EL (cell line): ENCODE measurements around the gene GLOD4.

Experiments used
- DNase-seq: peaks from one replicate; pipeline ENCODE4 v3.0.0-alpha.2; 2016

GLOD4 gene

DNA sequence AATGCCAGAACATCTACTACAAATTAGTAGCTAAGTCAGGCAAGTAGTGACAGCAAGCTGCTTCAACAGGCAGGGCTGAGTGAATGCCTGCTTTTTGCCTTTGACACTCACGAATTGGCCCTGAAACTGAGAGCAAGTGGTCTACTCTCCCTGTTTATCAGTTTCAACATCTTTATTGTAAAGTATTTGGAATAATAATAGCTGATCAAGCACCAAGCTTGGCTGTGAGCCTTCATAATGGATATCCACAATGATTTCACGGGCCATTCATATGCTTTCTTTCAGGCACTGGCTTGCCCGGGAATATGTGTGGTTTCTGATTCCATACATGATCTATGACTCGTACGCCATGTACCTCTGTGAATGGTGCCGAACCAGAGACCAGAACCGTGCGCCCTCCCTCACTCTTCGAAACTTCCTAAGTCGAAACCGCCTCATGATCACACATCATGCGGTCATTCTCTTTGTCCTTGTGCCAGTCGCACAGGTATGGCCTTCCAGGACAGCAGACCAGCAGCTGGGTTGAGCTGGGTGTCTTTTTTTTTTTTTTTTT is 44.4 kb downstream of the GLOD4 start:
- DNase-seq: no peak

DNA sequence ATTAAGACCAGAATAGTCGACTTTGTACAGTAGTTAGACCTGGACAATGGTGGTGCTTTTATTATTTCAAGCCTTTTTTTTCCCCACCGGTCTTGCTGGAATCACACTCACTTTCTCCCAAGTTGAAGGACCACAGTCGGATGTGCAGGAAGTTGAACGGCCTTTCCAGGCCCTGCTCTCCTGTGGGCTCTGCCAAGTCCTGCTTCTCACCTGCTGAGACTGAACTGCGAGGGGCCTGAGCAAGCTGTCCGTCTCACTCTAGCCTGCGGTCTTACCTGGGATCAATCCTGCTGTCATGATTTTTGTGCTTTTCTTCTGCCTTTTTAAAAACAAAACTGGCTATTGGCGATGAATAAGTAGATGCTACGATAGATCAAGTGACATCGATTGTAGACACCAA is 48.3 kb downstream of the GLOD4 start:
- no peak for DNase-seq

DNA sequence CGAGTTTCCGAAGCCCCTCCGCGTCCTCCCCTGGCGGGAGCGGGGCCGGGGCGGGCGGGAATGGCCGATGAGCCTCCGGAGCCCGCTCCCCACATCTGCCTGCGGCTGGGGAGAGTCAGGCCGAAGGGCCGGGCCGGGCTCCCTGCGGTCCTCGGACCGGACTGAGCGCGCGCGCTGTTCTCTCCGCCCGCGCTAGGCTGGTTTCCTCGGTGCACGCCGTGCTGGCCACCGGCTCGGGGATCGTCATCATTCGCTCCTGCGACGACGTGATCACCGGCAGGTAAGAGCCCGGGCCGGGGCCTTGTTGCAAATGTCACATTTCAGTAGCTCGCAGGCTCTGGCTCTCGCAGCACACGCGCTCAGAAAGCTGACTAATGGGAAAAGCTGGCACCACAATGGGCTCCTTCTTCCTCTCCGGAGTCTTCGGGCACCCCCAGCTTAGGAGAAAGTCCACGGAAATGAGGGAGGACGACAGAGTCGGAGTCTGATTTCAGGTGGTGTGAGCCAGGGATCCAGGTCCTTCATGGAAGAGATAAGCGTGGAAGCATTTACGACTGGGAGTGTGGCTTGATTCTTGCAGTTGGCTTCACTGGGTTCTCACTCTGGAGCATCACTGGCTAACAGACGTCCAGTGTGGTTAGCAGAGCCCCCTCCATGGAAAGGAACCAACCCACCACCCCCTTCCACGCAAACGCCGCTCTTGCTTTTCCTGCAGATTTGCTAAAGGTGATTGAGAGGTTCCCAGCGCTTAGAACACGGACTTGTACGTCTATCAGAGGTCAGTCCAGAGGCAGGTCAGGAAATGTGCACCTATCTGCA is 49.0 kb downstream of the GLOD4 start:
- DNase-seq: peak; percentile 62

DNA sequence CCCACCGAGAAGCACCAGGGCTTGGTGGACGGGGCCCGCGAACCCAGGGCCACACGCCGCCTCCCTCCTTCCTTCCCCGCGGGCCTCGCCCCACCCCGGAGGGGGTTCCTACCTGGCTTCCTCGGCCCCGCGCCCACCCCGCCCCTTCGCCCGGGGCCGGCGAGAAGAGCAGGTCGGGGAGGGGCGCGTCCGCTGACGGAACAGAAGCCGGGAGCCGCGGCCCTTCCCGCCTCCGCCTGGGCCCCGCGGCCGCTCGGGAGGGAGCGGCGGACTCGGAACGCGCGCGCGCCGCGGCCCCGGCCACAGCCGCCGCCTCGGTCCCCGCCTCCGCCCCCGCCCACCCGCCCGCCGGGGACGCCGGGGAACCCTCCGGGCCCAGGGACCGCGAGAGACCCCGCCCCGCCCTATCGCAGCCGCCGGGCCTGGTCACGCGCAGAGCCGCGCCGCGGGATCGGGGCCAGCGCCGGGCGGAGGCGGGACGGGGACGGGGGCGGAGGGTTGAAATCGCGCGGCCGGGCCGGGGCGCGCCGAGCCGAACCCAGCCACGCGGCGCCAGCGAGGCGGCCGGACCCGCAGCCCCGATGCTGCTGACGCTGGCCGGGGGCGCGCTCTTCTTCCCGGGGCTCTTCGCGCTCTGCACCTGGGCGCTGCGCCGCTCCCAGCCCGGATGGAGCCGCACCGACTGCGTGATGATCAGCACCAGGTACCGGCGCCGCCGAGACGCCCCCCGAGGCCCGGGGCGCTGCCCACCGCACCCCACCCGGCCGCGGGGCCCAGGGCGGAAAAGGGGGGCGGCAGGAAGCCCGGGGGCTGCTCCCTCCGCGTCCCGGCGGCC is 49.8 kb downstream of the GLOD4 start, which contains the start of gene TLCD3A:
Gene TLCD3A, plus strand, starts transcription at position 530 of the 835 bp plus-strand sequence. Its CDS starts 52 bp downstream, at position 582.
- peak; percentile 72 for DNase-seq

DNA sequence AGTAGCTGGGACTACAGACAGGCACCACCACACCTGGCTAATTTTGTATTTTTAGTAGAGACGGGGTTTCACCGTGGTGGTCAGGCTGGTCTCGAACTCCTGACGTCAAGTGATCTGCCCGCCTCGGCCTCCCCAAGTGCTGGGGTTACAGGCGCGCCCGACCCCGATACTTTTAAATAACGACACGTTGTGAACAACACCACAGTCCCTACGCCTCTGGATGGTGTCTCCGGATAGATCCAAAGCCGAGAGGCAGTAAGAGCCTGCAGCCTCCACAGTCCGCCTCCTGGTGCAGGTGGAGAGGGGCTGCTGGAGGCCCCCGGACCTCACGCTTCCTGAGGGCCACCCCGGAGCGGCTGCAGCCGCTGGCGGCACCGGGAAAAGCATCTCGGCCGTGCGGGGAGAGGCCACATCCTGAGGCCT is 50.4 kb downstream of the GLOD4 start:
- DNase-seq: no peak

DNA sequence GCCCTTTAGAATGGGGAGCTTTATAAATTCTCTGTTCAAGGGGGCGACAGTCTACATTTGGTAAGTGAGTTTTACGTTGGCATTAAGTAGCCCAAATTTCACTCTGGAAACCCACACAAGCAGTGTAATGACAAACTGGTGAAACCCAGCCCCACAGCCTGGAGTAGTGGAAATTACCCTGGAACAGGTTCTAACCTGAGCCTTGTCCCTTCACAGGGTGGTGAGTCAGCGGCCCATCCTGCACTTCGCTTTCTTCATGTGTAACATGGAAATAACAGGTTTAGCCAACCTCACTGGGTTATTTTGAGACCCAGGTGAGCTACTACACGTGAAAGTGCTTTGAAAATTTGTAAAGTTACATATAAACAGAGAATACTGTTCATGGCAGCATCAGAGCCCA is 53.2 kb downstream of the GLOD4 start:
- DNase-seq: no peak

DNA sequence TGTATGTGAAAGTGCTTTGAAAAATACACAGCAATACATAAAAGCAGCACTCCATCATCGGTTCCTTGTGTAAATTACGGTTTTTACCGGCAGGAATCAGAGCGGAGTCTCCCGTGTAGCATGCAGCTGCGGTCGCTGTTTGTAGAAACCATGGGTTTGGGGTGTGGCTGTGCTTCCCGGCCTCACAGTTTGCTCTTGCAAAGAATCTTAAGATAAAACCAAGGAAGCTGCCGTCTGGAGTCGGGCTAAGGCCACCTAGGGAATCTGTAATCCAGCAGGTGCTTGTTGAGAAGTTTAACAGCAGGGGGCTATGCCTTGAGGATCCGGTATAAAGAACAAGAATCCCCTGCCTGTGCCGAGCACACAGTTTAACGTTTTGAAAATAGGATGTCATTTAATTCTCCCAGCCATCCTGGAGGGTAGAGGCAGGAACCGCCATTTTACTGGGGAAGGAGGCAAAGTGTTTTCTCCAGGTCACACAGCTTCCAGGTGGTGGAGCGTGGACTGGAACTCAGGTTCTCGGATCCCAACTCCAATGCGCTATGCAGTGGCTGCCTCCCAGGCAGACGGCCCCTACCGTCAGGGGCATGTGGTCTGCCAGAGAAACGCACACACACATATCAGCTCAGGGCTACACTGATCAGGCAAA is 55.7 kb downstream of the GLOD4 start:
- no peak for DNase-seq

DNA sequence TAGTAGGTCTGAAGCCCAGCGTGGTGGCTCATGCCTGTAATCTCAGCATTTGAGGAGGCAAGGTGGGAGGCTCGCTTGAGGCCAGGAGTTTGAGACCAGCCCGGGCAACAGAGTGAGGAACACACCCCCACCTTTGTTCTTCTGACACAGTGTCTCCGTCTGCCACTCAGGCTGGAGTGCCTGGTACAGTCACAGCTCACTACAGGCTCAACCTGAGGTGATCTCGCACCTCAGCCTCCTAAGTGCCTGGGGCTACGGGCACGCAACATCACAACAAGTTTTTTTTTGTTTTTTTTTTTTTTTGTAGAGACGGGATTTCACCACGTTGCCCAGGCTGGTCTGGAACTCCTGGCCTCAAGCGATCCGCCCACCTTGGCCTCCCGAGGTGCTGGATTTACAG is 56.3 kb downstream of the GLOD4 start:
- DNase-seq: no peak

DNA sequence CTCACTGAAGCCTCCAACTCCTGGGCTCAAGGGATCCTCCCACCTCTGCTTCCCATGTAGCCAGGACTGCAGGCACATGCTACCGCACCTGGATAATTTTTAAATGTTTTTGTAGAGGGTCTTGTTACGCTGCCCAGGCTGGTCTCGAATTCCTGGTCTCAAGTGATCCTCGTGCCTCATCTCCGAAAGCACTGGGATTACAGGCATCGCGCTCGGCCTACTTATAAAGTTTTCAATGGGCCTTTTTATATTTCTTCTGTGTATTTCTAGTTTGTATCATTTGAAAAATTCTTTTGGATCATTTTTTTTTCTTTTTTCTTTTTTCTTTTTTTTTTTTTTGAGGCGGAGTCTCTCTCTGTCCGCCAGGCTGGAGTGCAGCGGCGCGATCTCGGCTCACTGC is 57.0 kb downstream of the GLOD4 start:
- DNase-seq: no peak

DNA sequence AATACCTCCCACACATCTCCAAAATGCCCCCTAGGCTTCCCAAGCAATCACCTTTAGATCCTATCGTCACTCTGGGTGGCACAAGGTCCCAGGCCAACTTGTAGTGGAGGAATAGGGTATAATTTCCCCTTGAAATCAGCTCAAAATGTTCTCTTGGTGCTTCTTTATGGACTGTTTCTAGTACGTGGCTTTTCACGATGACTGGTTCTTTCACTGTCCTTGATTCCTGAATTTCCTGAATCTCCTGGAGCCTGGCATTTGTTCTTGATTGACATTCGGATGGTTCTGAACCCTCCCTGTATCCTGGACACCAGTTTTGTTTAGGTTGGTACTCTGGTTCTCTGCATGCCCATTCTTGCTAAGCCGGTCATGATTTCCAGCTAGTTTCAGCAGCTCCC is 60.5 kb downstream of the GLOD4 start:
- DNase-seq: no peak

DNA sequence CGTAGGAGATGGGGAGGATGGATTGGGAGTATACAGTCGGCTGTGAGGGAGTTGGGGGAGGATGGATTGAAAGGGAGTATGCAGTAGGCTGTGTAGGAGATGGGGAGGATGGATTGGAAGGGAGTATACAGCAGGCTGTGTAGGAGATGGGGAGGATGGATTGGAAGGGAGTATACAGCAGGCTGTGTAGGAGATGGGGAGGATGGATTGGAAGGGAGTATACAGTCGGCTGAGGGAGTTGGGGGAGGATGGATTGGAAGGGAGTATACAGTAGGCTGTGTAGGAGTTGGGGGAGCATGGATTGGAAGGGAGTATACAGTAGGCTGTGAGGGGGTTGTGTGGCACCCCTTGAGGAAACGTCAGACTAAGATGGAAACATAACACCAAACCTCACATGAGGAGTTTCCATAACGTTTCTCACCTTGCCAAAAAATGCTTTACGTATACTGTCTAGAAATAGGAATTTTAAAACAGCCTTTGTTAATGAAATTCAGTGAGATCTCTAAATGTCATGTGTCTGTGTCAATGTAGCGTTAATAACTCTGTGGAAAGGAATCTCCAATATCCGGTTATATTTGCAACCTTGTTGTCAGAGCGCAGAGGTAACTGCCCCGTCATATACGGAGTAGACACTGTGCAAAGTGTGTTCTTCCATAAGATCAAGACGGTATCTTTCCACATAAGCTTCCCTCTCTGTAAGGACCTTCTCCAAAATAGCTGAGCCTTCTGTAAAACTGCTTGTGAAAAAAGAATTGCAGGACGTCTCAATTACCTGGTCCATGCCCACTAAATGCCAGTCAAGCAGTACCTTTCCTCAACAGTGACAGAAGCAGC is 61.2 kb downstream of the GLOD4 start:
- no peak for DNase-seq

DNA sequence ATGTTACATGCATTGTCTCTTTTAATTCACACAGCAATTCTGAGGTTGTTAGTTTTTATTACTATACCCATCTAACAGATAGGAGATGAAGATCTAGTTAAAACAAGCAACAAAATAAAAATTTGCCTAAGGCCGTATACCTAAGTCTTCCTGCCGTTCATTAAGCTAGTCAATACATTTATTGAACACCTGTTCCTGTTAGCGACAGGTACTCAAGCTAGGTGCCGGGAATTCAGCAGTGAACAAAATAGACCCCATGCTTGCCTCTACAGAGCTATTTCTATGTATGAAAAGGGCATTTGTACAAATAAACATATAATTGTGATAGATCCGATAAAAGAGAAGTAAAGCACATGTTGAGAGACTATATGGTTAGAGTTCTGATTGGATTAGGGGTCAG is 64.0 kb downstream of the GLOD4 start:
- DNase-seq: no peak
